Medulla oblongata (tissue), 1 donor: ENCODE data around the gene ARHGEF4.

ENCODE experiments used
- DNase-seq: peaks from one replicate; pipeline ENCODE4 v3.0.0-alpha.2; 2015; ENCODE audit errors: extremely low spot score

The ARHGEF4 gene

GRCh38 chr2:130917006-130917688, 80.4 kb downstream of the ARHGEF4 start:
- DNase-seq = no peak

- no peak for DNase-seq
Observed at GRCh38 chr2:130918393-130918792, 81.7 kb downstream of the ARHGEF4 start.

DNA sequence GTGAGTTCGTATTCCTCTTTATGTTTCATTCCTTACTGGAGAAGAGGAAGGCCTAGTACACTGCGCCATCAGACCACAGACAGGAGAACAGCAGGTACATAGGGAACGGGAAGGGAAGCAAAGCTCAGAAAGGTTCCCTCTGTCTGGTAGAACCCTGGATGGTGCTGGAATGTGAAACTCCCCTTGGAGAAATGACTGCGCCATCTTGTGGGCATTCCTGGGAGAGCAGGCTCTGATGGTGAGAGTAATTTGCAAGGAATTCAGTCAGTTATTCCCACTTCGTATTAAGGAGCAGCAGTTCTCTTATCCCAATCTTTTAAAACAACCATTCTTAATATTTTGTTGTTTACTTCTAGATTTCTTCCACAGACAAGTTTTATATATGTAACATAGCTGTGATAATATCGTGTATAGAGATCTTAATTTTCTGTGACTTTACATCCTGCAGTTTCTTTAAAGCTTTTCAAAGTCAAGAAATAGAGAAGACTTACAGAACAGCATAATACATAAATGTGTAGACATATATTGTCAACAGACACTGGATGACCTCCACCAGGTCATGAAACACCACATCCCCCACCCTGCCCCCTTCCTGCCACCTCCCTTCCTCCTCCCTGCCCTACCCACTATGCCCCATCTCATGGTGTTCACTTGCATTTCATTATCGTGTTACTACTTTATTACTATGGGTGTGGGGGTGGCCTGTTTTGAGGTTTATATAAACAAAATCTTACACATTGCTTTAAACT, 83.9 kb downstream of the ARHGEF4 start:
- DNase-seq = peak; percentile 92

- no peak for DNase-seq
Observed at GRCh38 chr2:130921164-130921476, 84.4 kb downstream of the ARHGEF4 start.

GRCh38 chr2:130922417-130922816, 85.7 kb downstream of the ARHGEF4 start:
- DNase-seq = peak; percentile 38

DNA sequence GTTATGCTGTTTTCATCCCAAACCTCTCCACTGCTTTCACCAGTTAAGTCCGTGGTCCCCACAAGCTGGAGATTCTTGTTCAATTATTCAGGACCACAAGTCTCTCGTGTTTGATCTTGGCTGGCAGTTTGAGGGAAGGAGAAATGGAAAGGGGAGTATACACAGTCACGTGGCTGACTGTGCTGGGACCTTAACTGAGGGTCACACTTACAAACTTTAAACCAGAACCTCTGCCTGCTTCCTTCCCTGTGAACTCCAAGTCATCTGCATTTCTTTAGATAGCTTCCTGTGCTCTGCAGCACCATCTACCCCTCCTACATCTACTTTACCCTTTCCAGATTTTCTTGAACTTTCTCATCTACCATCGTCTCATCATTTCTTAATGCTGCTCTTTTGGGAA, 91.7 kb downstream of the ARHGEF4 start:
- DNase-seq = no peak

GRCh38 chr2:130930740-130931659, 94.3 kb downstream of the ARHGEF4 start:
- no peak for DNase-seq

DNA sequence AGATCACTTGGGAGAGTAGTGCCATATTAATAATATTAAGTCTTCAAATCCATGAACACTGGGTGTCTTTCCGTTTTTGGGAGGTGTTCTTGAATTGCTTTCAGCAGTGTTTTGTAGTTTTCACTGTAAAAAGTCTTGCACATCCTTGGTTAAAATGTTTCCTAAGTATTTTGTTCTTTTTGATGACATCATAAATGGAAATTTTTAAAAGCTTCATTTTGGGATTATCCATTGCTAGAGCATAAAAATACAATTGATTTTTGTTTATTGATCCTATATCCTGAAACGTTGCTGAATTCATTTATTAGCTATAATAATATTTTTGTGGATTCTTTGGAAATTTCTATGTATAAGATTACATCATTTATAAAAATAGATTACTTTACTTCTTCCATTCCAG, 96.8 kb downstream of the ARHGEF4 start:
- DNase-seq = no peak

DNA sequence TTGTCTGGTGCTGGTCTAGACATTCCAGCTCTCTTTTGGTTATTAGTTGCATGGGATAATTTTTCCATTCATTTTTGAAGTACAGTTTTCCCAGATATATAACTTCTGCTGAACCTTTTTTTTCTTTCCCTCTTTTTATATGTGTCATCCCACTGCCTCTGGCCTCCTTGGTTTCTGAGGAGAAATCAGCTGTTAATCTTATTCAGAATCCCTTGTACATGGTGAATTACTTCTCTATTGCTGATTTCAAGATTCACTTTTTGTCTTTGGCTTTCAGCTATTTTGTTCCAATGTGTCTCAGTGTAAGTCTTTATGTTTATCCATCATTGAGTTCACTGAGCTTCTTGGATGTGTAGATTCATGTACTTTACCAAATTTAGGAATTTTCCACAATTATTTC, 99.7 kb downstream of the ARHGEF4 start:
- no peak for DNase-seq

GRCh38 chr2:130947967-130948366, 111.3 kb downstream of the ARHGEF4 start:
- no peak for DNase-seq

DNA sequence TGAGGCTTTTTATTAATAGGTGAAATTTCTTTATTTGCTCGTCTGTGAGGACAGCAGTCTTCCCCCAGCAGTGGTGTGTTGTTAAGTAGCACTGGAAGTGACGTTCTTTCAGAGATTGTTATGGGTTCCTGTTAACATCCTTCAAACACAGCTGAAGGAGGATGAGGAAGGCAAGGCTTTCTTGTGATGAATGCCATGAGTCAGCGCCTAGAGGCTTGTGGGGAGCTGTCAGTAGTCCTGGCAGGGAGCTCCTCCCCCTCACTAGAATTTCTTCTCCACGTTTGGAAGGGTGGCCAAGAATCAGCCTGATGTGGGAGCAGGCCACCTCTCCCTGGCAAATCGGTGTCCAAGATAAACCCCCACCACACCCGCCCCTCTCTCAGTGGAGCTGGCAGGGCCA, 113.2 kb downstream of the ARHGEF4 start:
- DNase-seq = no peak

GRCh38 chr2:130951018-130951417, 114.3 kb downstream of the ARHGEF4 start:
- no peak for DNase-seq

- DNase-seq = no peak
Observed at GRCh38 chr2:130954873-130955272, 118.2 kb downstream of the ARHGEF4 start.

DNA sequence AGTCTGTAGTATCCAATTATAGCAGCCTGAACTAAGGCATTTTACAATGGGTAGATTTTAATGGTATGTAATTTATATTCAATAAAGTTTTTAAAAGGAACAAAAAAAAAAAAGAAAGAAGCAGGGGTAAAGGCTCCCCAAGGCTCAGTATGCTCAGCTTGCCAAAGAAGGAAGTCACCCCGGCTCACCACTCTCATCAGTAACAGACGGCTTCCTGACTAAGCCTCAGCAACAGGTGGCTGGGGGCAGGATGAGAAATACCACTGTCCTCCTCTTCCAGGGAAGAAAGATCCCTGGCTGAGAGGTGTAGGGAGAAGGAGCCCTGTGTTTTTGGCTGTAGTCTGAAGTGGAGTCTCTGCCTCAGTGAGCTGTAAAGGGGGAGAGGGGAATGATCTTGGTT, 121.2 kb downstream of the ARHGEF4 start:
- no peak for DNase-seq

DNA sequence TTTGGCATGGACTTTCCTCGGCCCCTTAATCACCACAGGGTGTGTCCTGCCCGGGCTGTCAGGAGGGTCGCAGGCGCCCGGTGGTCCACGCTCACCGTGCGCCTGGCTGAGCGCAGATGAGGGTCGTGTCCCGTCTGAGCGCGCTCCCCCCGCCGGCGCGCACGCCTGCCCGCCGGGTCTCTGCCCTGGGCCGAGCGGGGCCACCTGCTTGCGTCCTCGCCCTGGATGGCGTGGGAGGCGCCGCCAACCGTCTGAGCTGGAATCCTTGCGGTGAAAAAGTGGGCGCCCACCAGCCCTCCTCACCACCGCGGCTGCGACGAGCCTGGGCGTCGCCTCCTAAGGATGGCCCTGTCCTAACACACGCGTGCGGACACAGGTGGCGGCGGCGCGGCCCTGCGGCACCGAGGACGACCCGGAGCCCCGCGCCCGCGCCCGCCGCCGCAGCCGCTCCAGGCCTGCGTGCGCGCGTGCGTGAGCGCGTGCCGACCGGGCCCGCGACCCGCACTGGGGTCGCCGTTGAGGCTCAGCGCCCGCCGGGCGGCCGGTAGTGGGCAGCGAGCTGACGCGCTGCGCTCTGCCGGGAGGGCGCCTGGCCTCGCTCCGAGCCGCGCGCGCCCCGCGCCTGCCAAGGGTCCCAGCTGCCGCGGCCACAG, 126.6 kb downstream of the ARHGEF4 start:
- DNase-seq = no peak

GRCh38 chr2:130963849-130964793, 127.4 kb downstream of the ARHGEF4 start:
- no peak for DNase-seq

DNA sequence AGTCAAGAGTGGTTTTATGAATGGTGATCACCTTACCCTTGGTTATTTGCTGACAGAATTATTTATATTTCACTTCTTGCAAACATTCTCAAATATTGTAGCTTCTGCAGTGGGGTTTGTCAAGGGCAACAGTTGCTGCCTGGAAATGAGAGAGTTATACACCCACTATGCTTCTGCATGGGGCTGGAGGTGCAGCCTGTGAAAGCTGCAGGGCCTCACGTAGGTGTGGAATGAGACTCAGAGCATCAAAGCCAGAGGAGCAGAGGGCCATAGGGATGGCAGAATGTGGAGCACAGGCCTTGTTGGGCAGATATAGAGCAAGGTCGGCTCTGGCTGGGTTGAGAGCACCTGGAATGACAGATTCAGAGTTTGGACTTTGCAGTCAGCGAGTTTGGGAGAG, 128.2 kb downstream of the ARHGEF4 start:
- no peak for DNase-seq

DNA sequence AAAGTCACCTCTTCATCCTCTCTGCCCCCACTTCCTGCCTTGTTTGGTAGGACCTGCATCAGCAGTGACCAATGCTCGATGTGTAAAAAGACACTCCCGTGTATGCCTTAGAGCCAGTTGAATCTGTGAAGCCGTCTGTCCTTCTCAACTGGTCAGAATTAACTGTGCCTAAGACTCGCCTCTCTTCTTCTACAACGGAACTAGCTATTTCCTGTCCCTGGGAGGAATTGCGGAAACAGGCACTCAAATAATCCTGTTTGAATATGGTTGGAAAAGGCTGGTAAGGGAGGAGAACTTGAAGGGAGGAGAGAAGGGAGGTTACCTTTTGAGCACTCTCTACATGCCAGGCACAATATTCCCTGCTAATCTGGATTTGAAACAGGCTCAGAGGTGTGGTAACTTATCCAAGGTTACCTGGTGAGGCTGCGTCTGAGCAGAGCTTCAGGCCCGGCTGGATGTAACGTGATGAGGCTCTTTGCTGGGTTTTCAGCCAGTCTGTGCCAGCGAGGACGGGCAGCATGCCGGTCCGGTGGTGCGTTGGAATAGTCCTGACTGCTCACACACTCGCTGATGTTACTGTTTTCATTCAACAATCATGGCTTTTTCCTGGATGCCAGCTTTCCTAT, 129.5 kb downstream of the ARHGEF4 start:
- no peak for DNase-seq

DNA sequence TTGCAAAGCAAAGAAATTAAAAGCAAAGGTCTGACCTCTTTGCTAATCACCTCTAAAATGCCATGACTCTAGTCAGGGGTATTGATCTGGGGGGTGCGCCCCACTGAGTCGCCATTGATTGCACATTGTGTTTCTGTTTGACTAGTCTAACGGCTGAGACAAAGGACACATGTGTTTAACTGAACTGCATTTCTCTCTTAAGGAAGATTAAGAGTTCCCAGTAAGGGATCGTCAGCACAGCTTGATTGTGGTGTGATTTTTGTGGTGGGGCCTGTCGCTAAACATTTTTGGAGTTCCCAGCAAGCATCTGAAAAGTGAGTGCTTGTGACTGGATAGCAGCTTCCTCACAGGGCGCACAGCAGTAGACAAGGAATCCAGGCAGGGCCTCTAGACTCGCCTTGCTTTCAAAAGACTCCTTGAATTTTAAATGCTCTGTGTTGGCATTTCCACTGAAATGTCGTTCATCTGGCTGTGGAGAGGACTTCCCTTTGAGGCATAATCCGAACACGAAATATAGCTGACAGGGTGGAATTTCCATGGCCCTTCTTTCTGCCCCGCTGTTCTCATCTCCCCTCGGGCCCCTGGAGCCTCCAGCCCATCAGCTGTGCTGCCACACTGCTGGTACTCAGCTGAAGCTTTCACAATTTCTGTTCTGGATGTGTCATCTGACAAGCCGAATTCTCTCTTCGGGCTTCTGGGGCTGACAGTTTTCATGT, 130.2 kb downstream of the ARHGEF4 start:
- DNase-seq = peak; percentile 25

DNA sequence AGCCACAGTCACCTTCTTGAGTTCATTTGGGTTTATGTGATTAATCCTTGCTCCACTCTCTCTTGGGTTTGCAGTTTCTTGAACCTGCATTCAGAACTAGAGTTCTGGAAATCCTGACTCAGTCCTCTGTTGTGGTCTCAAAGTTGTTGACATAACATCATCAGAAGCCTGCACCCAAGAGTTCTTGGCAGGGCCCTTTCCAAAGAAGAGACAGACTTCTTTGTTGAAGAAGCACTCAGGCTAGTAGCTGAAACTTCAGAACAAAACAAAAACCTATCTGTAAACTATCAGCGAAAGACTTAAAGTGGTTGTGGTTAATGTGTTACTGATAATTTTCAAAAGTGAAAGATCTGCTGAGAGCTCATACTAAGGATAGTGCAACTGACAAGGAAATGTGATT, 135.7 kb downstream of the ARHGEF4 start:
- peak; percentile 56 for DNase-seq
